ENCODE results near the gene LIG4.

LIG4 gene

GRCh38 chr13:108193806-108194205 lies 21.5 kb downstream of the LIG4 start:
- no peak for DNase-seq

- no peak for DNase-seq
Observed at GRCh38 chr13:108190897-108191296, 24.4 kb downstream of the LIG4 start.

GRCh38 chr13:108188260-108188659 lies 27.1 kb downstream of the LIG4 start:
- no peak for DNase-seq

- DNase-seq = no peak
Observed at GRCh38 chr13:108185223-108185622, 30.1 kb downstream of the LIG4 start.

- no peak for DNase-seq
Observed at GRCh38 chr13:108182652-108183051, 32.7 kb downstream of the LIG4 start.

GRCh38 chr13:108178078-108178477 lies 37.3 kb downstream of the LIG4 start:
- no peak for DNase-seq

GRCh38 chr13:108176685-108177274 lies 38.6 kb downstream of the LIG4 start:
- no peak for DNase-seq

- no peak for DNase-seq
Observed at GRCh38 chr13:108168929-108169328, 46.4 kb downstream of the LIG4 start.

- no peak for DNase-seq
Observed at GRCh38 chr13:108166078-108166477, 49.3 kb downstream of the LIG4 start.

GRCh38 chr13:108158746-108159145 lies 56.6 kb downstream of the LIG4 start:
- DNase-seq = no peak

All from 8988T (cell line).